Measurements from ENCODE around the gene HTR6. TPM values are rescaled to one million over a fixed set of nuclear protein-coding genes. Genes with fewer than 3 reads are reported as not detected.

The HTR6 gene
- total RNA-seq, 1 donor from 2014 or later, result not detected

DNA sequence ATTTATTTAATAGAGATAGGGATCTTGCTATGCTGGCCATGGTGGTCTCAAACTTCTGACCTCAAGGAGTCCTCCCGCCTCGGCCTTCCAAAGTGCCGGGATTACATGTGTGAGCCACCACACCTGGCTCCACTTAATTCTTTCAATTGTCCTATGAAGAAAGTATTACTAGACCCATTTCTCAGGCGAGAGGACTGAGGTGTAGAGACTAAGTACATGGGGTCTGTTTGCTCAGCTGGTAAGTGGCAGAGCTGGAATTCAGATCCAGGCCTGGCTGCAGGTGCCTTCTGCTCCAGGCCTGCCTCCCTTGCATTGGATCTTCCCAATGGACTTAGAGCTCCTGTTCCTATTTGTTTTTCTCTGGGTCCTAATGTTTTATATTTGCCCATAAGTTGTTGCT is 55.5 kb downstream of the HTR6 start:
- Histone ChIP-seq H3K4me3 (ENCODE audit: low read depth, low read length) (no peak overlapping the region), H3K36me3 (ENCODE audit: control insufficient read depth, insufficient read depth, low read length) (no peaks in the 10 kb centered on the region), H3K27me3 (ENCODE audit: control insufficient read depth, insufficient read depth, low read length) (no peaks in the 10 kb centered on the region)
- TF ChIP-seq, protein P1, sequence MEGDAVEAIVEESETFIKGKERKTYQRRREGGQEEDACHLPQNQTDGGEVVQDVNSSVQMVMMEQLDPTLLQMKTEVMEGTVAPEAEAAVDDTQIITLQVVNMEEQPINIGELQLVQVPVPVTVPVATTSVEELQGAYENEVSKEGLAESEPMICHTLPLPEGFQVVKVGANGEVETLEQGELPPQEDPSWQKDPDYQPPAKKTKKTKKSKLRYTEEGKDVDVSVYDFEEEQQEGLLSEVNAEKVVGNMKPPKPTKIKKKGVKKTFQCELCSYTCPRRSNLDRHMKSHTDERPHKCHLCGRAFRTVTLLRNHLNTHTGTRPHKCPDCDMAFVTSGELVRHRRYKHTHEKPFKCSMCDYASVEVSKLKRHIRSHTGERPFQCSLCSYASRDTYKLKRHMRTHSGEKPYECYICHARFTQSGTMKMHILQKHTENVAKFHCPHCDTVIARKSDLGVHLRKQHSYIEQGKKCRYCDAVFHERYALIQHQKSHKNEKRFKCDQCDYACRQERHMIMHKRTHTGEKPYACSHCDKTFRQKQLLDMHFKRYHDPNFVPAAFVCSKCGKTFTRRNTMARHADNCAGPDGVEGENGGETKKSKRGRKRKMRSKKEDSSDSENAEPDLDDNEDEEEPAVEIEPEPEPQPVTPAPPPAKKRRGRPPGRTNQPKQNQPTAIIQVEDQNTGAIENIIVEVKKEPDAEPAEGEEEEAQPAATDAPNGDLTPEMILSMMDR (IDR thresholded peaks at IDR 0.05; ENCODE audit: insufficient read depth, low read length, poor library complexity, severe bottlenecking), result no peak
- no peak for DNase-seq (ENCODE audit: low read depth)

DNA sequence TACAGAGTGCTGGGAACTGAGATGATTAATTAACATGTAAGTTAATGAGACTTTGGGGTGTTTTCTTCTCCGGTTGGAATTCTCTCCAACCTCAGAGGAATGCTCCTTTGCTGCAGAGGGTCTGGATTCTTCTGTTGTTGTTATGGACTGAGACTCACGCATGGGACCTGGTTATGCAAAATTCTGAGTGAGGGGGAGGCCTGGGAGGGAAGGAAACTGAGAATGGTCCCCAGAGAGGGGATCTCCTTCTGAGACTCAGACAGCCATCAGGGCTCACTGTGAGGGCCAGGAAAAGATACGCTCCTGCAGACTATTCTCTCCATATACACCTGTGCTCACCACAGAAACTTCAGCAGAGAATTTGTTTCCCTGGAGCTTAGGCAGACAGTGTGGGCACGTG is 56.3 kb downstream of the HTR6 start:
- H3K36me3 ChIP-seq (ENCODE audit: control insufficient read depth, insufficient read depth, low read length), result no peaks in the 10 kb centered on the region
- no peak overlapping the region for H3K4me3 ChIP-seq (ENCODE audit: low read depth, low read length)
- no peaks in the 10 kb centered on the region for H3K27me3 ChIP-seq (ENCODE audit: control insufficient read depth, insufficient read depth, low read length)
- TF ChIP-seq, protein P1 (IDR thresholded peaks at IDR 0.05; ENCODE audit: insufficient read depth, low read length, poor library complexity, severe bottlenecking), result no peak
- no peak for DNase-seq (ENCODE audit: low read depth)

DNA sequence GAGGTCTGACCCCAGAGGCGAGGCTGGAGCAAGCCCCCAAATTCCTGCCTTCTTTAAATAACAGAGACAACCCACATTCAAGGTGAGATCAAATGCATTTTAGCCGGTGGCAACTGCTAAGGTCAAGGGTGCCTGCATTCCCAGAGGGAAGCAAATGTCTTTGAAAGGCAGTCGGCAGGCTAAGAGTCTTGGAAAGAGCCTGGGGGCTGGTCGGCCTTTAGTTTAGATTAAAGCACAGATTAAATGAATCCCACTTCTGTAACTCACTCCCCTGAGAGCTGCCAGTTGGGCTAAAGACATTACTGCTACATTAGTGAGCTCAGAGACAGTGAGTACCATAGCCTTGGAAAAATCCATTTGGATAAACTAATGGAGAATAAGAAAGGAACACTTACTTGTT is 59.2 kb downstream of the HTR6 start:
- Histone ChIP-seq H3K27me3 (ENCODE audit: control insufficient read depth, insufficient read depth, low read length) (no peaks in the 10 kb centered on the region), H3K36me3 (ENCODE audit: control insufficient read depth, insufficient read depth, low read length) (no peaks in the 10 kb centered on the region), H3K4me3 (ENCODE audit: low read depth, low read length) (no peak overlapping the region)
- TF ChIP-seq, protein P1 (IDR thresholded peaks at IDR 0.05; ENCODE audit: insufficient read depth, low read length, poor library complexity, severe bottlenecking), result no peak
- DNase-seq (ENCODE audit: low read depth), result no peak

DNA sequence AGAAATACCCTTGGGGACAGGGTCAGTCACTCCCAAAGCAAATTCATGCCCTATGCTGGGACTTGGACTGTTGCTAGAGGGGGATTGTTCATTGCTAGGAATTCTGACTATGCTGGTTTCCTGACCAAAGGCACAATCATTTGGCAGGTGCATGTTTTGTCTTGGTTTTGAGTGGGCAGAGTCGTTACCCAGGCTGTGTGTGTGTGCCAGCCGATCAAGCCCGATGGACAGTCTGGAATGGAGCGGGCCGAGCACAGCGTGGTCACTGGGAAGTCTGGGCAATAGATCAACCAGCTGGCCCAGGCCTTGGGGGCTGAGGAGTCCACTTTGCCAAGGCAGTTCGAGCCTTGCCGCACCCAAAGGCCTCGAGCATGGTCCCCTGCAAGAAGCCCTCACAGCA is 60.9 kb downstream of the HTR6 start:
- TF ChIP-seq, protein P1 (IDR thresholded peaks at IDR 0.05; ENCODE audit: insufficient read depth, low read length, poor library complexity, severe bottlenecking), result no peak
- no peak for DNase-seq (ENCODE audit: low read depth)
- Histone ChIP-seq H3K27me3 (ENCODE audit: control insufficient read depth, insufficient read depth, low read length) (no peaks in the 10 kb centered on the region), H3K36me3 (ENCODE audit: control insufficient read depth, insufficient read depth, low read length) (no peaks in the 10 kb centered on the region), H3K4me3 (ENCODE audit: low read depth, low read length) (no peak overlapping the region)

DNA sequence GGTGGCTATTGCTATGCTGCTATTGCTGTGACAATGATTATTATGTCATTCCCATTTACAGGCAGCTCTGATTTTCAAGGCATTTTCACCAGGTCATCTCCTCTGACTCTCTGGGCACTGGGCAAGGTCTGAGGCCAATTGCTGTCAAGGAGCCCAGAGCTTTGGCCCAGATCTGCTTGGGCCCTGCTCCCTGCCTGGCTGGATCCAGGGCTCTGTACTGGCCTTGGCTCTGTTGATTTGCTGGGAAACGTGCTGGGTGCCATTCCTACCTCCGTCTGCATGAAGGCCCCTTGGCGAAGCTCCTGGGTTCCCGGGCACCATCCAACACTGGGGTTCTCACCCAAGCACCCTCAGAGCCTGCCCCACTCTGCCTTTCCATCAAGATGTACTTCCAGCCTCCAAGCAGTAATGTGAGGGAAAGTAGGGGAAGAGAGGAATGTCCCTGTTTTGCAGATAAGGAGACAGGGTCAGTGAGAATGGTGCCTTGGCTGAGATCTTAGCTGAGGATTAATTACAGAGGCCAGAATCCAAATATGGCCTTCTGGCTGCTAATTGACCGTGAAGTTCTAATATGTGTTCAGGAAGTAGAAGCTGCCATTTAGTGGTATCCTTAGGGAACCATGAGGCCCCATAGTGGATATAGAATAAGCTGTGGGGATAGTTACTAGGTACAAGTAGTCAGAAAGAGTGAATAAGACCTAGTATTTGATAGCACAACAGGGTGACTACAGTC is 63.9 kb downstream of the HTR6 start:
- no peak for DNase-seq (ENCODE audit: low read depth)
- TF ChIP-seq, protein P1 (IDR thresholded peaks at IDR 0.05; ENCODE audit: insufficient read depth, low read length, poor library complexity, severe bottlenecking), result no peak
- Histone ChIP-seq H3K36me3 (ENCODE audit: control insufficient read depth, insufficient read depth, low read length) (no peaks in the 10 kb centered on the region), H3K4me3 (ENCODE audit: low read depth, low read length) (no peak overlapping the region), H3K27me3 (ENCODE audit: control insufficient read depth, insufficient read depth, low read length) (no peaks in the 10 kb centered on the region)

DNA sequence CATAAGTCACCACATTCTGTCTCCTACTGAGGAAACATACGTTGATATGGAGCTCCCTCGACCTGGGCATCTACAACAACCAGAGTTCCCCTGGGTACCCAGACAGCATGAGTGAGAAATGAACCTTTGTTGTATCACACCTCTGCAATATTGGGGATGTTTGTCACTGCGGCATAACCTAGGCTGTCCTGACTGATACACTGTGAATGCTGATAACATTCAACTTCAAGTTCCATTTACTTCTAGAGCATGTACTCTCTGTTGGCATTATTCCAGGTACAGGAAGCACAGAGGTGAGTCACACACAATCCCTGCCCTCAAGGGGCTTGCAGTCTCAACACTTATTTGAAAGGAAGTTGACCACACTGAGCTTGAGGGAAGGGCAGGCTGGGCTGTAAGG is 65.6 kb downstream of the HTR6 start:
- TF ChIP-seq, protein P1 (IDR thresholded peaks at IDR 0.05; ENCODE audit: insufficient read depth, low read length, poor library complexity, severe bottlenecking), result no peak
- H3K4me3 ChIP-seq (ENCODE audit: low read depth, low read length), result no peak overlapping the region

More for the DNA sequence above, 65.6 kb downstream of the HTR6 start:
- DNase-seq (ENCODE audit: low read depth), result no peak
- Histone ChIP-seq H3K36me3 (ENCODE audit: control insufficient read depth, insufficient read depth, low read length) (no peaks in the 10 kb centered on the region), H3K27me3 (ENCODE audit: control insufficient read depth, insufficient read depth, low read length) (no peaks in the 10 kb centered on the region)

Data from kidney epithelial cell (primary cell).